ENCODE data around the gene CLN5. TPM values are rescaled to one million over a fixed set of nuclear protein-coding genes. Genes with fewer than 3 reads are reported as not detected.
A peak's percentile ranks its signal among the peaks of the same experiment; 100 is the strongest.

The CLN5 gene
- total RNA-seq, 1 donor from 2014 or later = 43.3 TPM

GRCh38 chr13:76993473-76993872 lies 1.6 kb downstream of the CLN5 start:
- Mint-ChIP-seq H3K27ac (ENCODE audit: unreplicated experiment) (peak overlapping the region; percentile 93), H3K27me3 (ENCODE audit: unreplicated experiment) (no peaks in the 10 kb centered on the region), H3K4me3 (ENCODE audit: unreplicated experiment) (peak overlapping the region; percentile 93), H3K36me3 (ENCODE audit: unreplicated experiment) (peaks cover 22% of the 10 kb centered on the region), H3K4me1 (ENCODE audit: unreplicated experiment) (peaks cover 26% of the 10 kb centered on the region), H3K9me3 (ENCODE audit: unreplicated experiment) (no peaks in the 10 kb centered on the region)
- no peak for TF ChIP-seq CTCF (IDR thresholded peaks at IDR 0.05)
- DNase-seq (ENCODE audit: extremely low spot score, unreplicated experiment) = no peak

DNA sequence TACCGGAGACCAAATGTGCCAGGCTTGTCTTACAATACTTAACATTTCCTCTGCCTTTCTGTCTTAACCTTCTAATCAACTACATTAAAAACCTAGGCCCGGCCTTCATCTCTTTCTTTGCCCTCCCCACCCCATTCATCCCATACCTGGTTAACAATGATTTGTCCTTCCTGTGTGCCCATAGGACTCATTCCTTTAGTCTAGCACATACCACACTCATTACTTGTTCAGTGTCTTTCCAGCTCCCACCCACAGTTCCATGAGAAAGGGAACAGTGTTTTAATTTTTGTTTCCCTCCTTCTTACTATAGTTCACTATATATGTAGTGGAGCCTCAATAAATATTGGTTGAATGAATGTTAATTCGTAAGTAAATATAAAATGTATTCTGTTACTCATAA lies 2.4 kb downstream of the CLN5 start:
- Mint-ChIP-seq H3K4me3 (ENCODE audit: unreplicated experiment) (peak overlapping the region; percentile 20), H3K9me3 (ENCODE audit: unreplicated experiment) (no peaks in the 10 kb centered on the region), H3K27ac (ENCODE audit: unreplicated experiment) (no peak overlapping the region), H3K4me1 (ENCODE audit: unreplicated experiment) (peaks cover 26% of the 10 kb centered on the region), H3K36me3 (ENCODE audit: unreplicated experiment) (peaks cover 30% of the 10 kb centered on the region), H3K27me3 (ENCODE audit: unreplicated experiment) (no peaks in the 10 kb centered on the region)
- no peak for TF ChIP-seq CTCF (IDR thresholded peaks at IDR 0.05)
- DNase-seq (ENCODE audit: extremely low spot score, unreplicated experiment) = no peak

GRCh38 chr13:77000475-77000874 lies 8.6 kb downstream of the CLN5 start:
- no peaks in the 10 kb centered on the region for H3K27me3 Mint-ChIP-seq (ENCODE audit: unreplicated experiment)
- H3K36me3 Mint-ChIP-seq (ENCODE audit: unreplicated experiment) = peaks cover 44% of the 10 kb centered on the region
- peaks cover 4% of the 10 kb centered on the region for H3K4me1 Mint-ChIP-seq (ENCODE audit: unreplicated experiment)
- no peaks in the 10 kb centered on the region for H3K9me3 Mint-ChIP-seq (ENCODE audit: unreplicated experiment)
- DNase-seq (ENCODE audit: extremely low spot score, unreplicated experiment) = no peak
- H3K4me3 Mint-ChIP-seq (ENCODE audit: unreplicated experiment) = no peak overlapping the region
- H3K27ac Mint-ChIP-seq (ENCODE audit: unreplicated experiment) = no peak overlapping the region
- no peak for TF ChIP-seq CTCF (IDR thresholded peaks at IDR 0.05)

- no peaks in the 10 kb centered on the region for H3K9me3 Mint-ChIP-seq (ENCODE audit: unreplicated experiment)
- H3K36me3 Mint-ChIP-seq (ENCODE audit: unreplicated experiment) = peaks cover 40% of the 10 kb centered on the region
- H3K4me3 Mint-ChIP-seq (ENCODE audit: unreplicated experiment) = no peak overlapping the region
- H3K27me3 Mint-ChIP-seq (ENCODE audit: unreplicated experiment) = no peaks in the 10 kb centered on the region
- TF ChIP-seq CTCF (IDR thresholded peaks at IDR 0.05) = no peak
- H3K4me1 Mint-ChIP-seq (ENCODE audit: unreplicated experiment) = peaks cover 2% of the 10 kb centered on the region
- DNase-seq (ENCODE audit: extremely low spot score, unreplicated experiment) = no peak
- H3K27ac Mint-ChIP-seq (ENCODE audit: unreplicated experiment) = no peak overlapping the region
These were observed 9.7 kb downstream of the CLN5 start for GRCh38 chr13:77001540-77001939.

DNA sequence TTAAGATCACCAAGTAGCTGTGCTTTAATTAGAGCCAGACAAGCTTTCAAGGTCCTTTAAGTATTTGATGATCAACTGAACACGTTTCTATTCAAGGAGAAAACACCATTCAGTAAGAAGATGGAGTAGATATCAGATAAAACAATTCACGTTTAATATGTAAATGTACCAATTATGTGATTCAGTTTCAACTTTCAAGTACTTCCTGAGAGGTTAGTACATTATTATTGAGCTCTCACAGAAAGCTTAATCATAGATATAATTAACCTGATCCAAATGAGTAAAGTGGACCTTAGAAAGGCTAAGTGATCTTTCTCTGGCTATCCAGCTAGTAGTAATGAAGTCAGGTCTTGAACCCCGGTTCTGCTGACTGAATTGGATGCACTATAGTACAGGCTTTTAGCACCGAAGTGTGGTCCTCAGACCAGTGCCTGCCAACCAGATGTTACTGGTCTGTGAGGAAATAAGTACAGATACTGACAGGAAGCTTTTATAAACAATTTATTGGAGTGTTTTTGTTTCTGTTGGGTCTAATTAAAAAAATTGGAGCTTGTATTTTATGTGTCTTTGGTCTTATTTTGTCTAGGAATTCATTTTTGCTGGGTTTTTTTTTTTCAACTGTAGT lies 10.2 kb downstream of the CLN5 start:
- peaks cover 37% of the 10 kb centered on the region for H3K36me3 Mint-ChIP-seq (ENCODE audit: unreplicated experiment)
- H3K27ac Mint-ChIP-seq (ENCODE audit: unreplicated experiment) = no peak overlapping the region
- H3K4me3 Mint-ChIP-seq (ENCODE audit: unreplicated experiment) = no peak overlapping the region
- no peaks in the 10 kb centered on the region for H3K9me3 Mint-ChIP-seq (ENCODE audit: unreplicated experiment)
- H3K4me1 Mint-ChIP-seq (ENCODE audit: unreplicated experiment) = peaks cover 2% of the 10 kb centered on the region
- TF ChIP-seq CTCF (IDR thresholded peaks at IDR 0.05) = no peak
- DNase-seq (ENCODE audit: extremely low spot score, unreplicated experiment) = no peak
- H3K27me3 Mint-ChIP-seq (ENCODE audit: unreplicated experiment) = no peaks in the 10 kb centered on the region

Measured in osteocyte (in vitro differentiated cells).